ENCODE data around the gene CREB3. TPM values are rescaled to one million over a fixed set of nuclear protein-coding genes. Genes with fewer than 3 reads are reported as not detected.

CREB3 gene
- total RNA-seq, 1 donor from 2014 or later, result 39.0 TPM

DNA sequence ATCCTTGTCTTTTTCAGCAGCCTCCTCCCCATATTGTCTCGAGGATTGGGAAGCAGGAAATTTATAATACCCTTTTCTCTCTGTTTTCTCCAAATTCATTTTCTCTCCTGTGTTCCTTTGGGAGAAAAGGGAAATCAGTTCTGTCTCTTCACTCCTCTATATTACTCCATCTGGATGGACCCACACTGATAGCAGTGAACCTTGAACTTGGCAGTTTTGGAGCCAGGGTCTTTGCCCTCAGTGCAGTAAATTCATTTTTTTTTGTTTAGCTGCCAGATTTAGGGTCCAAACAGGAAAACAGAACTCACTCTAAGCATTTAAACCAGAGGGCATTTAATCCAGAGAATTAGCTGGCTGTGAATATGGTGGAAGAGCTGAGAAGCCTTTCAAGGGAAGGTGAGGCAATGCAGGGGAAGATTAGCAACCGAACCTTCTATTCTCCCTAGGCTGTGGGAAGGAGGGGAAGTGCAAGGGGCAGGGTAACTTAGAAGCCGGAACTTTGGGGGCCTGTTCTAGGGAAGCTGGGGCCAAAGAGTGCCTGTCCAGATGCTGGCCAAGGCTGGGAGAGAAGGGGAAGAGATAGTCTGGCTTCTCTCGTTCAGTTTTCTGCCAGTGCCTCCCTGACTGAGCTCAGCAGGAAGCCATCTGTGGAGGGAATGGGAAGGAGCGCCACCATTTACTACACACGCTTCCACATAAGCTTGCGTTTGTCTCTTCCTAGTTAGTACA, 42.6 kb downstream of the CREB3 start:
- DNase-seq (ENCODE audit: extremely low spot score, unreplicated experiment), result no peak
- no peaks in the 10 kb centered on the region for H3K9me3 Mint-ChIP-seq (ENCODE audit: unreplicated experiment)
- H3K27ac Mint-ChIP-seq (ENCODE audit: unreplicated experiment), result no peak overlapping the region
- H3K27me3 Mint-ChIP-seq (ENCODE audit: unreplicated experiment), result peaks cover 15% of the 10 kb centered on the region
- H3K4me1 Mint-ChIP-seq (ENCODE audit: unreplicated experiment), result no peaks in the 10 kb centered on the region
- H3K4me3 Mint-ChIP-seq (ENCODE audit: unreplicated experiment), result no peak overlapping the region
- TF ChIP-seq, protein P1, sequence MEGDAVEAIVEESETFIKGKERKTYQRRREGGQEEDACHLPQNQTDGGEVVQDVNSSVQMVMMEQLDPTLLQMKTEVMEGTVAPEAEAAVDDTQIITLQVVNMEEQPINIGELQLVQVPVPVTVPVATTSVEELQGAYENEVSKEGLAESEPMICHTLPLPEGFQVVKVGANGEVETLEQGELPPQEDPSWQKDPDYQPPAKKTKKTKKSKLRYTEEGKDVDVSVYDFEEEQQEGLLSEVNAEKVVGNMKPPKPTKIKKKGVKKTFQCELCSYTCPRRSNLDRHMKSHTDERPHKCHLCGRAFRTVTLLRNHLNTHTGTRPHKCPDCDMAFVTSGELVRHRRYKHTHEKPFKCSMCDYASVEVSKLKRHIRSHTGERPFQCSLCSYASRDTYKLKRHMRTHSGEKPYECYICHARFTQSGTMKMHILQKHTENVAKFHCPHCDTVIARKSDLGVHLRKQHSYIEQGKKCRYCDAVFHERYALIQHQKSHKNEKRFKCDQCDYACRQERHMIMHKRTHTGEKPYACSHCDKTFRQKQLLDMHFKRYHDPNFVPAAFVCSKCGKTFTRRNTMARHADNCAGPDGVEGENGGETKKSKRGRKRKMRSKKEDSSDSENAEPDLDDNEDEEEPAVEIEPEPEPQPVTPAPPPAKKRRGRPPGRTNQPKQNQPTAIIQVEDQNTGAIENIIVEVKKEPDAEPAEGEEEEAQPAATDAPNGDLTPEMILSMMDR (IDR thresholded peaks at IDR 0.05), result no peak
- H3K36me3 Mint-ChIP-seq (ENCODE audit: unreplicated experiment), result no peaks in the 10 kb centered on the region

DNA sequence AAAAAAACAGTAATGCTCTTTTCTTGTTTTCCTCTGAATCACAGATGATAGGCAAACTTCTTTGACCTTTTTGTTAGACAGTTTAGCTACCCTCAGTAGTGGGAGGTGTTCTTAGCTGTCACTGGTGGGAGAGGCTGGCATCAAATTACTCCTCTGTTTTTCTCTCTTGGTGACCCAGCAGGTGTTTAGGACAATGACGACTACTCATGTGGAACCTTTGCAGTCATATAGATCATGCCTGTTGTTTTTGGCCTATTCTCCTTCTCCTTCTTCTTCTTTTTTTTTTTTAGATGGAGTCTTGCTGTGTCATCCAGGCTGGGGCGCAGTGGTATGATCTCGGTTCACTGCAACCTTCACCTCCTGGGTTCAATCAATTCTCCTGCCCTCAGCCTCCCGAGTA, 43.6 kb downstream of the CREB3 start:
- Mint-ChIP-seq H3K4me1 (ENCODE audit: unreplicated experiment) (no peaks in the 10 kb centered on the region), H3K36me3 (ENCODE audit: unreplicated experiment) (no peaks in the 10 kb centered on the region), H3K4me3 (ENCODE audit: unreplicated experiment) (no peak overlapping the region), H3K9me3 (ENCODE audit: unreplicated experiment) (no peaks in the 10 kb centered on the region), H3K27ac (ENCODE audit: unreplicated experiment) (no peak overlapping the region), H3K27me3 (ENCODE audit: unreplicated experiment) (peaks cover 24% of the 10 kb centered on the region)
- DNase-seq (ENCODE audit: extremely low spot score, unreplicated experiment), result no peak
- TF ChIP-seq, protein P1 (IDR thresholded peaks at IDR 0.05), result no peak

DNA sequence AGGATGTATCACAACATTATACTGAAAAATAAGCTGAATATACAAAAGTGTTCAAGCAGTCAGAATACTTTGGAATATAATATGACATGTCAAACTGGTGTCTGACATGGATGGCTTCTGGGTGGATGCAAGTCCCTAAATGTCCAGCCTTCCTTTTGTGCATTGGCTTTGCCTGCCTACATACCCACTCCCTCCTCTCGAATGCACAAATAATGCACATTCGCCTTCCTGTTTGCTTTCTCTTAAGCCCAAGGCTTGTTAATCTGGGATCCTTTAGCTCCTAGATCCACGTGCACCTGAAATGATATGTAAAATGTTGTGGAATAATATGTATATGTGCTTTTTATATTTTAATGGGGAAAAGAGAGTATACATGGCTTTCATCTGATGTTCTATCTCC, 46.0 kb downstream of the CREB3 start:
- no peak overlapping the region for H3K27ac Mint-ChIP-seq (ENCODE audit: unreplicated experiment)
- H3K4me1 Mint-ChIP-seq (ENCODE audit: unreplicated experiment), result no peaks in the 10 kb centered on the region
- peaks cover 32% of the 10 kb centered on the region for H3K27me3 Mint-ChIP-seq (ENCODE audit: unreplicated experiment)
- H3K36me3 Mint-ChIP-seq (ENCODE audit: unreplicated experiment), result no peaks in the 10 kb centered on the region
- H3K4me3 Mint-ChIP-seq (ENCODE audit: unreplicated experiment), result no peak overlapping the region
- TF ChIP-seq, protein P1 (IDR thresholded peaks at IDR 0.05), result no peak
- H3K9me3 Mint-ChIP-seq (ENCODE audit: unreplicated experiment), result no peaks in the 10 kb centered on the region
- no peak for DNase-seq (ENCODE audit: extremely low spot score, unreplicated experiment)

DNA sequence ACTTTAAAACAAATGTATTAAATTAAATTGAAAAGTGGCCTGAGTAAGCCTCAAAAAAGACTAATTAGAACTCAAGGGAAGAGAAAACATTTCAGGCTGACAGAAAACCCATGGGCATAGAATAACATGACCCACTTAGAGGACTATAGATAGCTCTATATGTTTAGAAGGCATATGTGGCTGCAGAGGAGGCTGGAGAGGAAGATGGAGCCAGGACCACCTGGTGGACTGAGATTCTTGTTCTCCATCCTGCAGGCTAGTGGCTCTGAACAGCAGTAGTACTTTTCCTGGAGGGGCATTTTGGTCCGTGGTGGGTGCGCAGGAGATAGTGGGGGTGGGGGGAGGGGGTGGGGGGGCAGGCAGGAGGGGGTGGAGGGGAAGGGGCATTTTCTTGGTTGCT, 48.6 kb downstream of the CREB3 start:
- no peaks in the 10 kb centered on the region for H3K4me1 Mint-ChIP-seq (ENCODE audit: unreplicated experiment)
- peaks cover 47% of the 10 kb centered on the region for H3K27me3 Mint-ChIP-seq (ENCODE audit: unreplicated experiment)
- H3K36me3 Mint-ChIP-seq (ENCODE audit: unreplicated experiment), result no peaks in the 10 kb centered on the region
- no peaks in the 10 kb centered on the region for H3K9me3 Mint-ChIP-seq (ENCODE audit: unreplicated experiment)
- no peak for DNase-seq (ENCODE audit: extremely low spot score, unreplicated experiment)
- H3K27ac Mint-ChIP-seq (ENCODE audit: unreplicated experiment), result no peak overlapping the region
- H3K4me3 Mint-ChIP-seq (ENCODE audit: unreplicated experiment), result no peak overlapping the region
- TF ChIP-seq, protein P1 (IDR thresholded peaks at IDR 0.05), result no peak

DNA sequence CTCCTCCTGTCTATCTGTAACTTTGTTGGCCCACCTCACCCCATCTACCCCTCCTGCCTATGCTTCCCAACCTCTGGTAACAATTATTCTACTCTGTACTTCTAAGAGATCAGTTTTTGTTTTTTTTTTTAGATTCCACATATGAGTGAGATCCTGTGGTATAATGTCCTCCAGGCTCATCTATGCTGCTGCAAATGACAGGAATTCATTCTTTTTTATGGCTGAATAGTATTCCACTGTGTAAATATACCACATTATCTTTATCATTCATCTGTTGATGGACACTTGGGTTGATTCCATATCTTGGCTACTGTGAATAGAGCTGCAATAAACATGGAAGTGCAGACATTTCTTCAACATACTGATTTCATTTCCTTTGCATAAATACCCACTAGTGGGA, 51.0 kb downstream of the CREB3 start:
- Mint-ChIP-seq H3K36me3 (ENCODE audit: unreplicated experiment) (no peaks in the 10 kb centered on the region), H3K4me3 (ENCODE audit: unreplicated experiment) (no peak overlapping the region), H3K4me1 (ENCODE audit: unreplicated experiment) (no peaks in the 10 kb centered on the region), H3K27ac (ENCODE audit: unreplicated experiment) (no peak overlapping the region), H3K9me3 (ENCODE audit: unreplicated experiment) (no peaks in the 10 kb centered on the region), H3K27me3 (ENCODE audit: unreplicated experiment) (peaks cover 47% of the 10 kb centered on the region)
- TF ChIP-seq, protein P1 (IDR thresholded peaks at IDR 0.05), result no peak
- no peak for DNase-seq (ENCODE audit: extremely low spot score, unreplicated experiment)

Small RNA genes within 50 kb of the gene (microRNA-seq; reads per million reads assigned to microRNA genes)
- gene MIR6852 (ENCODE audit: unreplicated experiment), result 1.6 reads per million
- gene MIR6853 (ENCODE audit: unreplicated experiment), result not detected

Other genes starting within 250 kb of the CREB3 start
- 59.4 and 67.1 TPM in 2 replicates for gene RUSC2, start 242.6 kb upstream of the CREB3 start, total RNA-seq
- gene TESK1, start 127.4 kb upstream of the CREB3 start, total RNA-seq, result 44.4 and 53.5 TPM in 2 replicates
- gene CD72, start 114.3 kb upstream of the CREB3 start, total RNA-seq, result 0.57 and 0.91 TPM in 2 replicates
- gene SIT1, start 81.7 kb upstream of the CREB3 start, total RNA-seq, result not detected in 2 replicates
- gene RMRP, start 74.6 kb upstream of the CREB3 start, total RNA-seq, result 14,337 and 15,426 TPM in 2 replicates
- gene CCDC107, start 74.4 kb upstream of the CREB3 start, total RNA-seq, result 30.0 and 31.3 TPM in 2 replicates
- 0.86 and 1.6 TPM in 2 replicates for gene ARHGEF39, start 67.5 kb upstream of the CREB3 start, total RNA-seq
- gene CA9, start 58.7 kb upstream of the CREB3 start, total RNA-seq, result not detected in 2 replicates
- gene TPM2, start 42.7 kb upstream of the CREB3 start, total RNA-seq, result 476 and 515 TPM in 2 replicates
- gene TLN1, start 471 bp upstream of the CREB3 start, total RNA-seq, result 433 and 439 TPM in 2 replicates
- gene GBA2, start 16.6 kb downstream of the CREB3 start, total RNA-seq, result 64.0 and 69.8 TPM in 2 replicates
- gene RGP1, start 16.6 kb downstream of the CREB3 start, total RNA-seq, result 35.9 and 38.4 TPM in 2 replicates
- 0.56 TPM in 1 of 2 replicates, not detected in the other for gene MSMP, start 21.6 kb downstream of the CREB3 start, total RNA-seq
- 26.8 and 28.1 TPM in 2 replicates for gene NPR2, start 58.9 kb downstream of the CREB3 start, total RNA-seq
- gene SPAG8, start 79.6 kb downstream of the CREB3 start, total RNA-seq, result 2.4 TPM in 2 replicates
- 35.4 and 36.0 TPM in 2 replicates for gene HINT2, start 82.4 kb downstream of the CREB3 start, total RNA-seq
- gene FAM221B, start 96.1 kb downstream of the CREB3 start, total RNA-seq, result not detected in 2 replicates
- gene TMEM8B, start 96.6 kb downstream of the CREB3 start, total RNA-seq, result 25.6 and 29.9 TPM in 2 replicates
- gene OR13J1, start 137.7 kb downstream of the CREB3 start, total RNA-seq, result not detected in 2 replicates
- 3.0 and 3.7 TPM in 2 replicates for gene HRCT1, start 173.5 kb downstream of the CREB3 start, total RNA-seq
- gene SPAAR, start 176.8 kb downstream of the CREB3 start, total RNA-seq, result 0.56 TPM in 1 of 2 replicates, not detected in the other
- not detected in 2 replicates for gene OR2S2, start 225.5 kb downstream of the CREB3 start, total RNA-seq